Chondrocyte (in vitro differentiated cells): ENCODE measurements around the gene ZDHHC11B. TPM values are rescaled to one million over a fixed set of nuclear protein-coding genes. Genes with fewer than 3 reads are reported as not detected.

Experiments
- DNase-seq: peaks from one replicate; pipeline ENCODE4 v3.0.0; 2021; ENCODE audit warnings: mixed read lengths, low spot score
- H3K27ac Mint-ChIP-seq: one replicate; pipeline ENCODE4 v1.8.0; 2021; ENCODE audit warnings: mild to moderate bottlenecking, moderate library complexity, mixed read lengths; ENCODE audit not compliant: unreplicated experiment
- H3K27me3 Mint-ChIP-seq: 2 replicates; pipeline ENCODE4 v1.8.0; 2021; ENCODE audit warnings: low read depth, mixed read lengths
- H3K36me3 Mint-ChIP-seq: 2 replicates; pipeline ENCODE4 v1.8.0; 2021; ENCODE audit warnings: low read depth, mixed read lengths
- H3K4me1 Mint-ChIP-seq: 2 replicates; pipeline ENCODE4 v1.8.0; 2021; ENCODE audit warnings: low read depth, mild to moderate bottlenecking, mixed read lengths
- H3K4me3 Mint-ChIP-seq: one replicate; pipeline ENCODE4 v1.8.0; 2021; ENCODE audit warnings: mild to moderate bottlenecking, moderate library complexity, mixed read lengths; ENCODE audit not compliant: unreplicated experiment
- H3K9me3 Mint-ChIP-seq: 2 replicates; pipeline ENCODE4 v1.8.0; 2021; ENCODE audit warnings: low read depth, mixed read lengths
- CTCF ChIP-seq: fragments of 200-600 bp; sonication (generic); IDR thresholded peaks from 2 replicates; pipeline ENCODE4 v1.5.0; 2021; ENCODE audit warnings: antibody characterized with exemption, mild to moderate bottlenecking, moderate library complexity
- total RNA-seq: library from RNA; stranded (reverse); gene quantifications from 3 replicates; pipeline ENCODE4 v1.2.1, GENCODE V29; 2021

ZDHHC11B gene
- total RNA-seq, 1 donor from 2014 or later = 0.17 TPM

- DNase-seq = no peak
- Mint-ChIP-seq H3K27ac (no peak overlapping the region), H3K9me3 (no peaks in the 10 kb centered on the region), H3K36me3 (no peaks in the 10 kb centered on the region), H3K4me1 (no peaks in the 10 kb centered on the region), H3K27me3 (peaks cover 15% of the 10 kb centered on the region), H3K4me3 (no peak overlapping the region)
- TF ChIP-seq CTCF = no peak
Observed at GRCh38 chr5:759111-759751, 25.3 kb downstream of the ZDHHC11B start.

GRCh38 chr5:758698-759053, 25.9 kb downstream of the ZDHHC11B start:
- no peak for TF ChIP-seq CTCF
- Mint-ChIP-seq H3K4me1 (no peaks in the 10 kb centered on the region), H3K27me3 (peaks cover 19% of the 10 kb centered on the region), H3K9me3 (no peaks in the 10 kb centered on the region), H3K36me3 (no peaks in the 10 kb centered on the region), H3K27ac (no peak overlapping the region), H3K4me3 (no peak overlapping the region)
- DNase-seq = no peak

GRCh38 chr5:757931-758697, 26.4 kb downstream of the ZDHHC11B start:
- TF ChIP-seq CTCF = no peak
- no peak overlapping the region for H3K4me3 Mint-ChIP-seq
- no peak for DNase-seq
- no peak overlapping the region for H3K27ac Mint-ChIP-seq
- H3K9me3 Mint-ChIP-seq = no peaks in the 10 kb centered on the region
- H3K36me3 Mint-ChIP-seq = no peaks in the 10 kb centered on the region
- H3K27me3 Mint-ChIP-seq = peaks cover 19% of the 10 kb centered on the region
- H3K4me1 Mint-ChIP-seq = no peaks in the 10 kb centered on the region

GRCh38 chr5:757346-757930, 27.1 kb downstream of the ZDHHC11B start:
- Mint-ChIP-seq H3K27ac (no peak overlapping the region), H3K4me3 (no peak overlapping the region)
- DNase-seq = no peak

More at GRCh38 chr5:757346-757930, 27.1 kb downstream of the ZDHHC11B start:
- no peak for TF ChIP-seq CTCF
- Mint-ChIP-seq H3K4me1 (no peaks in the 10 kb centered on the region), H3K27me3 (peaks cover 19% of the 10 kb centered on the region), H3K36me3 (no peaks in the 10 kb centered on the region), H3K9me3 (no peaks in the 10 kb centered on the region)
